Stomach (tissue), 9 donors: ENCODE measurements around the gene CHN2. TPM values are rescaled to one million over a fixed set of nuclear protein-coding genes. Genes with fewer than 3 reads are reported as not detected.
A peak's percentile ranks its signal among the peaks of the same experiment; 100 is the strongest.

Experiments
- DNase-seq, 2 donors: peaks; one replicate each; pipeline versions ENCODE4 v3.0.0 to v3.0.0-alpha.2; 2013 to 2019
- H3K27ac ChIP-seq, 5 donors: fragments of 200-600 bp in 4 of 5; sonication (generic) in 4 of 5; one replicate each; pipeline ENCODE4 v1.5.1; 2013 to 2019; ENCODE audit warnings: mild to moderate bottlenecking in 1 of 5, moderate library complexity in 1 of 5
- H3K27me3 ChIP-seq, 3 donors: fragments of 200-600 bp; sonication (generic); one replicate each; pipeline ENCODE4 v1.5.1; 2017 to 2019; ENCODE audit warnings: mixed run types in 1 of 3
- H3K36me3 ChIP-seq, 4 donors: fragments of 200-600 bp; sonication (generic); 1 replicate in 3 of 4; 2 replicates in 1 of 4; pipeline ENCODE4 v1.5.1; 2016 to 2019
- H3K4me1 ChIP-seq, 4 donors: fragments of 200-600 bp; sonication (generic); one replicate each; pipeline ENCODE4 v1.5.1; 2016 to 2019
- H3K4me3 ChIP-seq, 4 donors: fragments of 200-600 bp; sonication (generic) in 3 of 4; one replicate each; pipeline ENCODE4 v1.5.1; 2016 to 2019; ENCODE audit warnings: mild to moderate bottlenecking in 1 of 4
- H3K9me3 ChIP-seq, 4 donors: fragments of 200-600 bp; sonication (generic); one replicate each; pipeline ENCODE4 v1.5.1; 2016 to 2019
- EP300 ChIP-seq: sonication (generic); formaldehyde crosslinking; IDR thresholded peaks from one replicate; pipeline ENCODE4 v1.6.1; 2017; ENCODE audit warnings: antibody characterized with exemption
- POLR2A ChIP-seq, 4 donors: fragments of 450-650 bp; IDR thresholded peaks; one replicate each; pipeline ENCODE4 v1.6.1; 2016; ENCODE audit warnings: antibody characterized with exemption in 4 of 4, control low read depth in 2 of 4, mild to moderate bottlenecking in 1 of 4, moderate library complexity in 1 of 4
- POLR2AphosphoS5 ChIP-seq, 3 donors: sonication (generic); formaldehyde crosslinking; IDR thresholded peaks; one replicate each; pipeline ENCODE4 v1.6.1; 2016; ENCODE audit warnings: antibody characterized with exemption in 3 of 3
- WGBS, 5 donors: extraction: QIAGEN DNeasy Blood & Tissue Kit in 3 of 5; methylation state at CpG; one replicate each; pipeline versions ENCODE4 v1.1.5 to v1.1.7; 2013 to 2018; 5-methylcytosine and 5-hydroxymethylcytosine counted together
- intact Hi-C: fragments of 100-400 bp; cut with DNase I; formaldehyde crosslinking; loops from one replicate; pipeline ENCODE4 v1.15.1; 2023; ENCODE audit warnings: low total_unique reads
- polyA plus RNA-seq, 3 donors: library from polyadenylated mRNA; stranded (reverse); fragments of 200-250 nt; gene quantifications; one replicate each; pipeline ENCODE4 v1.2.3, GENCODE V29; 2013
- total RNA-seq, 5 donors: library from RNA; depleted of rRNA; stranded (reverse); fragments of >200 nt; gene quantifications; one replicate each; pipeline versions ENCODE4 v1.1.0 to v1.2.3, GENCODE V29; 2014 to 2016
- TF ChIP-seq, protein P1 (sequence below), 7 experiments: fragments of 450-650 bp in 4 of 7; fragments of 200-600 bp in 3 of 7; sonication (generic) in 3 of 7; IDR thresholded peaks; one replicate each; pipeline ENCODE4 v1.5.1; 2016 to 2019; ENCODE audit warnings: antibody characterized with exemption in 7 of 7, control low read depth in 2 of 7, mild to moderate bottlenecking in 1 of 7
- donor health status: healthy with polysubstance abuse.
- donor health status: Bipolar disorder and iron deficiency.
- donor health status: healthy.

CHN2 gene
- total and polyA plus RNA-seq, 8 donors, result 2.4 to 47.8 (median 13.8) TPM

DNA sequence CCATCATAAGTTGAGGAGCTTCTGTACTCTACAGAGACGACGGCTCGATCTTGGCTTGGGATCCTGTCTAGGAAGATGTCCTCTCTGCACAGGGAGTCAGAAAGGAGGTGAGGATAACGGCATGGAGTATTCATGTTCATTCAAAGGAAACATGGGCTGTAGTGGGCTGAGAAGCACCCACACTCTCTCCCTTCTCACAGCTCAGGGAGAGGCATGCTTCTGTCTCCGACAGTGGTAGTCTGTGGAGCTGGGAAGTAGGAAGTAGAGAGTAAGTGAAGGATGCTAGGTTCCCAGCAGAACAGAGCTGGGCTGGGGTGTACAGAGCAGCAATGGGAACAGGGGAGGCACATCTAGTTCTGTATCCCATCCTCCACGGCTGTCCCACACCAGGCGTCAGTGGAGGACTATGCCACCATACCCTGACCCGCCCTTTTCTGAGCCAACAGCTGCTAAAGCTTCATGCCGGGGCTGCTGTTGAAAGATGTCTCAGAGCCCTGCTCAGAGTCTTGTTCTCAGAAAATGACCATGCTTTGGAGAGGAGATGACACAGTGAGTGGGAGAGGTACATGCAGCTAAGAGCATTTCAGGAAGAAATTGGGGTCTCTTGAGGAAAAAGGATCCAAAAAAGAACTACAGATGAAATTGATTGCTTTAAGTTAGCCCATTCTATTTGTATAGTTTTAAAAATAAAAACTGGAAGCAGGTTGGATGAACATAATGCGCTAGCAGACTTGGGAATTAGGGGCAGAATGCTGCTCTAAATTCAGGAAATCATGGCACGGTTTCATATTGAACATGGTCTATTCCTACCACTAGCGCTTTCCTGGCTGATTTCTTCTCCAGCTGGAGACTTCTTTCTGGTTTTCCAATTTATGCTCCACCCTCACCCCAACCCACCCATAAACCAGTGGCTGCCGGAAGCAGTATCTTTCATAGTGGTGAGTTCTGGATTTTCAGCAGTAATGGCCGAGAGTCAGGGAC, 138.6 kb downstream of the CHN2 start:
- TF ChIP-seq POLR2AphosphoS5 (IDR thresholded peaks at IDR 0.05) (no peak), POLR2A (IDR thresholded peaks at IDR 0.05) (no peak), EP300 (no peak)
- TF ChIP-seq, protein P1, sequence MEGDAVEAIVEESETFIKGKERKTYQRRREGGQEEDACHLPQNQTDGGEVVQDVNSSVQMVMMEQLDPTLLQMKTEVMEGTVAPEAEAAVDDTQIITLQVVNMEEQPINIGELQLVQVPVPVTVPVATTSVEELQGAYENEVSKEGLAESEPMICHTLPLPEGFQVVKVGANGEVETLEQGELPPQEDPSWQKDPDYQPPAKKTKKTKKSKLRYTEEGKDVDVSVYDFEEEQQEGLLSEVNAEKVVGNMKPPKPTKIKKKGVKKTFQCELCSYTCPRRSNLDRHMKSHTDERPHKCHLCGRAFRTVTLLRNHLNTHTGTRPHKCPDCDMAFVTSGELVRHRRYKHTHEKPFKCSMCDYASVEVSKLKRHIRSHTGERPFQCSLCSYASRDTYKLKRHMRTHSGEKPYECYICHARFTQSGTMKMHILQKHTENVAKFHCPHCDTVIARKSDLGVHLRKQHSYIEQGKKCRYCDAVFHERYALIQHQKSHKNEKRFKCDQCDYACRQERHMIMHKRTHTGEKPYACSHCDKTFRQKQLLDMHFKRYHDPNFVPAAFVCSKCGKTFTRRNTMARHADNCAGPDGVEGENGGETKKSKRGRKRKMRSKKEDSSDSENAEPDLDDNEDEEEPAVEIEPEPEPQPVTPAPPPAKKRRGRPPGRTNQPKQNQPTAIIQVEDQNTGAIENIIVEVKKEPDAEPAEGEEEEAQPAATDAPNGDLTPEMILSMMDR (IDR thresholded peaks at IDR 0.05), result no peak
- no peaks in the 10 kb centered on the region for H3K36me3 ChIP-seq
- peaks cover 0 to 2% (median 0%) of the 10 kb centered on the region in 3 donors for H3K27me3 ChIP-seq
- H3K4me1 ChIP-seq, result peaks cover 12 to 44% (median 29%) of the 10 kb centered on the region in 4 donors
- intact Hi-C loops, result no loop called here
- H3K9me3 ChIP-seq, result no peaks in the 10 kb centered on the region
- no peak overlapping the region for H3K4me3 ChIP-seq
- 86 to 92% (median 89%) methylated on average over 13 to 14 of the region's 14 CpGs for WGBS, 5 donors
- DNase-seq, result no peak
- H3K27ac ChIP-seq, result peak overlapping the region in 1 of 5 donors; percentile 8

DNA sequence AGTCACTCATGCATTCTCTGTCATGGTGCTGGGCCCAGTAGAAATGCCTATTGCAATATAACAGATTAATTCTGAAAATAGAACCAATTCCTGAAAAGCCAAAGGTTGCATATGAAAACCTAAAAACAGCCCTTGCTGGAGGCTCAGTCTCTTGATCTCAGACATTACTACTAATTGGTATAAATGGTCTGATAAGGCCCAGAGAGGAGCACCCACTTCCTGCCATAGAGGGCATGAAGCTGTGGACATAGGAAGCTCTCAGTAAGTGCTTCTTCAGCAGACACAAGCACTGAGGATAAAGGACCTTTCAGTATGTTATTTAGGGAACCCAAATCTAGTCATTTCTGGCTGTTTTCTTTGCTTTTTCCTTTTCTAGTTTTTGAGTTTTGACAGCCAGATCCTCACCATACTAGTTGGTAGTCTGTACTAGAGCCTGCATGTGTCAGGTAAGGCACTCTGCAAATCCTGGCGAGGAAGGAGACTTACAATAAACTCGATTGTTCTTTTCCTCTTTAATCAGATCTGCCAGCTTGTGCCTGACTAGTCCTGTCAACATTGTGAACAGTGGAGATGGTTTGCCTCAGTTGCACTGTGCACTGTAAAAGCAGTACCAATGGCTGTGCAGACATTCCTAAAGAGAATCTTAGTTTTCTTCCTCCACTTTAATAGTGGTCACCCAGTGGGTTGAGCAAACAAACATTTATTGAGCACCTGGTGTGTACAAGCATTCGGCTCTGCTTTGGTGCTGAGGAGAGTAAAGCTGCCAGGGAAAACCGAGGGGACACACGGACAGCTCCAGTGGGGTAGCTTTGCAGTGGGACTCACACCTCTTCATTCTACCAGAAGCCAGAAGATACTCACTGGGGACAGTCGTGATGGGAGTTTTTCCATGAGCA, 140.9 kb downstream of the CHN2 start:
- H3K27ac ChIP-seq, result no peak overlapping the region
- intact Hi-C loops, result no loop called here
- H3K36me3 ChIP-seq, result no peaks in the 10 kb centered on the region
- peaks cover 4 to 33% (median 19%) of the 10 kb centered on the region in 4 donors for H3K4me1 ChIP-seq
- no peak for DNase-seq
- H3K4me3 ChIP-seq, result no peak overlapping the region
- WGBS, 5 donors, result 78 to 82% (median 80%) methylated on average over 6 of the region's 6 CpGs
- H3K27me3 ChIP-seq, result peaks cover 0 to 2% (median 0%) of the 10 kb centered on the region in 3 donors
- no peaks in the 10 kb centered on the region for H3K9me3 ChIP-seq
- TF ChIP-seq POLR2A (IDR thresholded peaks at IDR 0.05) (no peak), EP300 (no peak), POLR2AphosphoS5 (IDR thresholded peaks at IDR 0.05) (no peak)
- TF ChIP-seq, protein P1 (IDR thresholded peaks at IDR 0.05), result no peak

DNA sequence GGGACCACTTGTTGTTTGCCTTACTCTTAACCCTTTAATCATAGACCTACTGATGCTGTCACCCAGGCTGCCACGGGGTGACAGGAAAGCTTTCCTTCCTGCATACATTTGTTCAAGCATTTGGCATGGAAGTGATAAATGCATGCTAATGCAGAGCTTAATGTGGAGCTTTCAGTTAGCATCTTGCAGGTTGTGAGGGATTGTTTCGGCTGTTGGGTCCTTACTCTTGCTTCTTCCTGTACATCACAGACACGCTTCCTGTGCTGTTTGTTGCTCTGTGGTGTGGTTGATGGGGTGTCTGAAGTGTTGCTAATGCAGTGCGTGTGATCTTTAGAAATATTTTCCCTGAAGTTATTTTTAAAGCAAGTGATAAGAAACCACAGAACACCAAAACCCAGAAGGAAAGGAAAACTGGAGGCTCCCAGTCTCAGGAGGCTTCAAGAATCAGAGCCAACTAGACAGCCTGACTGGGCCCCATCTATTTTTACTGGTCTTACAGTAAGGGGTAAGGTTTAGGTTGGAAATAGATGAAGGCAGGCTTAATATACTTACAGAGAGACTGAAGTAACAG, 143.1 kb downstream of the CHN2 start:
- intact Hi-C loops, result no loop called here
- Histone ChIP-seq H3K4me1 (peaks cover 4 to 23% (median 11%) of the 10 kb centered on the region in 4 donors), H3K27ac (peak overlapping the region in 3 of 5 donors; percentile 15 to 40 (median 31)), H3K36me3 (no peaks in the 10 kb centered on the region), H3K4me3 (no peak overlapping the region), H3K27me3 (peaks cover 0 to 2% (median 0%) of the 10 kb centered on the region in 3 donors), H3K9me3 (no peaks in the 10 kb centered on the region)
- whole genome bisulfite sequencing, 5 donors, result 32 to 48% (median 39%) methylated on average over 4 of the region's 4 CpGs
- DNase-seq, result peak in 1 of 2 donors; percentile 72
- no peak for TF ChIP-seq POLR2AphosphoS5 (IDR thresholded peaks at IDR 0.05)

DNA sequence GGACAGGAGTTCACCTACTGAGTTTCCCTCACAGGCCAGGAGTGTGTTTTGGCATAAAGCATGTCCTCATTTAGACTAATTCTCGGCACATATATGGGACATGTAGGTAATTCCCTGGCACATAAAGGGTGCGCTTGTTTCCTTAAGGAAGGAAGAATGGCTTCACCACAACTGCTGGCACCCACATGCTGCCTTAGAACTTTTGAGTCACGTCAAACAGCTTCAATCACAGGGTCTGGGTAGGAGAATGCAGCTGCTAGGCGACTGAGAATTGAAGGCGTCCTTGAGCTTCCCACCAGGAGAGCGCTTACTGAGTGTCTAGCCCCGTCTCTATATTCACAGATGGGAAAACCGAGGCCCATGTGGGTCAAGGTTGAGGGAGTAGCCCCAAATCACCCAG, 146.1 kb downstream of the CHN2 start:
- intact Hi-C loops, result no loop called here

More for the DNA sequence above, 146.1 kb downstream of the CHN2 start:
- TF ChIP-seq EP300 (no peak), POLR2A (IDR thresholded peaks at IDR 0.05) (no peak), POLR2AphosphoS5 (IDR thresholded peaks at IDR 0.05) (no peak)
- TF ChIP-seq, protein P1 (IDR thresholded peaks at IDR 0.05), result no peak
- peaks cover 4 to 26% (median 14%) of the 10 kb centered on the region in 4 donors for H3K4me1 ChIP-seq
- 85 to 90% (median 90%) methylated on average over 8 of the region's 8 CpGs for WGBS, 5 donors
- no peak overlapping the region for H3K27ac ChIP-seq
- H3K9me3 ChIP-seq, result no peaks in the 10 kb centered on the region
- no peaks in the 10 kb centered on the region for H3K36me3 ChIP-seq
- no peak overlapping the region for H3K4me3 ChIP-seq
- DNase-seq, result no peak
- H3K27me3 ChIP-seq, result no peaks in the 10 kb centered on the region
